Prostate gland (tissue), 2 donors: ENCODE results near the gene JPH3. TPM values are rescaled to one million over a fixed set of nuclear protein-coding genes. Genes with fewer than 3 reads are reported as not detected.

Experiments used
- DNase-seq: peaks from one replicate; pipeline ENCODE4 v3.0.0-alpha.2; 2019; ENCODE audit warnings: low spot score
- H3K27ac ChIP-seq, 2 donors: fragments of 200-600 bp; sonication (generic); 2 replicates each; pipeline ENCODE4 v1.5.1; 2017 to 2019
- H3K27me3 ChIP-seq: fragments of 200-600 bp; sonication (generic); replicated peaks from 2 replicates; pipeline ENCODE4 v1.5.1; 2019; ENCODE audit not compliant: insufficient read depth
- H3K36me3 ChIP-seq, 2 donors: fragments of 200-600 bp; sonication (generic); 1 replicate in 1 of 2; 2 replicates in 1 of 2; pipeline versions ENCODE4 v1.5.1 to v1.8.1; 2017 to 2019
- H3K4me1 ChIP-seq: fragments of 200-600 bp; sonication (generic); replicated peaks from 2 replicates; pipeline ENCODE4 v1.5.1; 2019
- H3K4me3 ChIP-seq, 2 donors: fragments of 200-600 bp; sonication (generic); 2 replicates each; pipeline ENCODE4 v1.5.1; 2017 to 2019
- H3K9me3 ChIP-seq: fragments of 200-600 bp; sonication (generic); 2 replicates; pipeline ENCODE4 v1.5.1; 2017
- CTCF ChIP-seq, 4 experiments: fragments of 200-600 bp in 2 of 4; fragments of 450-650 bp in 2 of 4; sonication (generic) in 2 of 4; IDR thresholded peaks; 1 replicate in 3 of 4; 2 replicates in 1 of 4; pipeline ENCODE4 v1.5.1; 2016 to 2019; ENCODE audit warnings: antibody characterized with exemption in 4 of 4, mild to moderate bottlenecking in 2 of 4, moderate library complexity in 2 of 4
- POLR2A ChIP-seq: fragments of 450-650 bp; IDR thresholded peaks from one replicate; pipeline ENCODE4 v1.6.1; 2016; ENCODE audit warnings: antibody characterized with exemption, mild to moderate bottlenecking
- POLR2AphosphoS5 ChIP-seq: sonication (generic); formaldehyde crosslinking; IDR thresholded peaks from one replicate; pipeline ENCODE4 v1.6.1; 2017; ENCODE audit warnings: antibody characterized with exemption
- WGBS: methylation state at CpG from one replicate; pipeline ENCODE4 v1.1.5; 2018; 5-methylcytosine and 5-hydroxymethylcytosine counted together
- intact Hi-C: fragments of 100-400 bp; cut with DNase I; formaldehyde crosslinking; loops from one replicate; pipeline ENCODE4 v1.14.2; 2022
- total RNA-seq, 2 donors: library from RNA; depleted of rRNA; stranded (reverse); fragments of >200 nt; gene quantifications; one replicate each; pipeline ENCODE4 v1.1.0, GENCODE V29; 2016

JPH3 gene
- total RNA-seq, 2 donors from 2014 or later = 1.0 to 6.1 TPM

- WGBS = 75% methylated on average over 7 of the region's 7 CpGs
- Histone ChIP-seq H3K4me1 (no peaks in the 10 kb centered on the region), H3K27me3 (peaks cover 2% of the 10 kb centered on the region), H3K36me3 (no peaks in the 10 kb centered on the region), H3K4me3 (no peak overlapping the region), H3K9me3 (no peaks in the 10 kb centered on the region), H3K27ac (no peak overlapping the region)
- DNase-seq = no peak
- intact Hi-C loops = no loop called here
- no peak for TF ChIP-seq CTCF (IDR thresholded peaks at IDR 0.05)
- no peak for TF ChIP-seq POLR2AphosphoS5
- TF ChIP-seq POLR2A = no peak
Observed at GRCh38 chr16:87692176-87692575, 89.9 kb downstream of the JPH3 start.

GRCh38 chr16:87692756-87693155, 90.4 kb downstream of the JPH3 start:
- Histone ChIP-seq H3K27me3 (peaks cover 2% of the 10 kb centered on the region), H3K36me3 (no peaks in the 10 kb centered on the region), H3K4me1 (no peaks in the 10 kb centered on the region), H3K4me3 (no peak overlapping the region), H3K27ac (no peak overlapping the region), H3K9me3 (no peaks in the 10 kb centered on the region)
- intact Hi-C loops = no loop called here
- no peak for DNase-seq
- 93% methylated on average over 8 of the region's 12 CpGs for WGBS
- TF ChIP-seq POLR2A (no peak), CTCF (IDR thresholded peaks at IDR 0.05) (no peak), POLR2AphosphoS5 (no peak)

GRCh38 chr16:87693827-87694226, 91.5 kb downstream of the JPH3 start:
- no peaks in the 10 kb centered on the region for H3K36me3 ChIP-seq
- H3K4me1 ChIP-seq = no peaks in the 10 kb centered on the region
- 91% methylated on average over 15 of the region's 16 CpGs for WGBS
- peaks cover 2% of the 10 kb centered on the region for H3K27me3 ChIP-seq
- H3K27ac ChIP-seq = no peak overlapping the region
- DNase-seq = no peak
- TF ChIP-seq CTCF (IDR thresholded peaks at IDR 0.05) (no peak), POLR2AphosphoS5 (no peak)
- H3K4me3 ChIP-seq = no peak overlapping the region
- H3K9me3 ChIP-seq = no peaks in the 10 kb centered on the region
- intact Hi-C loops = no loop called here

DNA sequence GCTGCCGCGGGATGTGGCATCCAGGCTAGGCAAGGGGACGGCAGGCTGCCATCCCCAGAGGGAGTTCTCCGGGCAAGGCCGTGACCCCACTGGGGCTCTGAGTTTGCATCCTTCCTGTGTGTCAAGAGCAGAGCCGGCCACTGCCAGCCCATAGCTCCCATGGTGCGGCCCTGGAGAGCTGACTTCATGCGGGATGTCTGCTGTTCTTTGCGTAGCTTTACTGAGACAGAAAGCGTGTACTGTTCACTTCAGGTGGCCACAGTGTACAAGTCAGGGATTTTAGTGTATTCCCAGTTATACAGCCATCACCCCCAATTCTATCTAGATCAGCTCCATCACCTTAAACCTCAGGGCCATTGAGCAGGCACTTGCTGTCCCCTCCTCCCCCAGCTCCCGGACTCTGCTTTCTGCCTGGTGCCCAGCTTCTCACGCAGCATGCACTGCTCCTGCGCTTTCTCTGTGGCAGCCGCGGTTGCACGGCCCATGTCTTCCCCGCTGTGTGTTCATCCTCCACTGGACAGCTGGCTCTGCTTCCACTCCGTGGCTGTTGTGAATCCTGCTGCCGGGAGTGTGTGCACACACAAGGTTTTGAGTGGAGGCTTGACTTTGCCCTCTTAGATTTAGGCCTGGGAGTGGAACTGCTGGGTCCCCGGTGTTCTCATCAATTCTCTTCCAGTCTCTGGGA, 92.3 kb downstream of the JPH3 start:
- H3K4me3 ChIP-seq = no peak overlapping the region
- TF ChIP-seq POLR2A = no peak
- TF ChIP-seq POLR2AphosphoS5 = no peak
- TF ChIP-seq CTCF (IDR thresholded peaks at IDR 0.05) = no peak
- H3K36me3 ChIP-seq = no peaks in the 10 kb centered on the region
- peaks cover 2% of the 10 kb centered on the region for H3K27me3 ChIP-seq
- no peak for DNase-seq
- no peaks in the 10 kb centered on the region for H3K4me1 ChIP-seq
- intact Hi-C loops = no loop called here
- WGBS = 89% methylated on average over 20 of the region's 20 CpGs
- no peaks in the 10 kb centered on the region for H3K9me3 ChIP-seq
- H3K27ac ChIP-seq = no peak overlapping the region

- whole genome bisulfite sequencing = 90% methylated on average over 12 of the region's 12 CpGs
- TF ChIP-seq CTCF (IDR thresholded peaks at IDR 0.05) (no peak), POLR2AphosphoS5 (no peak), POLR2A (no peak)
- no peaks in the 10 kb centered on the region for H3K9me3 ChIP-seq
- H3K27ac ChIP-seq = no peak overlapping the region
- H3K36me3 ChIP-seq = no peaks in the 10 kb centered on the region
- intact Hi-C loops = no loop called here
- no peaks in the 10 kb centered on the region for H3K27me3 ChIP-seq
- DNase-seq = no peak
- no peaks in the 10 kb centered on the region for H3K4me1 ChIP-seq
- H3K4me3 ChIP-seq = no peak overlapping the region
Observed at GRCh38 chr16:87695534-87695933, 93.2 kb downstream of the JPH3 start.
